Central memory CD4-positive, alpha-beta T cell (primary cell): ENCODE data around the gene TRIM29.

ENCODE experiments used
- DNase-seq: peaks from one replicate; pipeline ENCODE4 v3.0.0; 2022

The TRIM29 gene

GRCh38 chr11:120096369-120097191 is 41.3 kb downstream of the TRIM29 start:
- DNase-seq = no peak

- DNase-seq = no peak
Measured at GRCh38 chr11:120095516-120095915, 42.4 kb downstream of the TRIM29 start.

GRCh38 chr11:120091701-120092100 is 46.2 kb downstream of the TRIM29 start:
- DNase-seq = no peak

- DNase-seq = no peak
Measured at GRCh38 chr11:120091121-120091520, 46.8 kb downstream of the TRIM29 start.

GRCh38 chr11:120090411-120090810 is 47.5 kb downstream of the TRIM29 start:
- DNase-seq = no peak

- no peak for DNase-seq
Measured at GRCh38 chr11:120089036-120090001, 48.6 kb downstream of the TRIM29 start.

GRCh38 chr11:120088056-120088455 is 49.9 kb downstream of the TRIM29 start:
- no peak for DNase-seq

GRCh38 chr11:120086651-120087050 is 51.3 kb downstream of the TRIM29 start:
- no peak for DNase-seq

- DNase-seq = no peak
Measured at GRCh38 chr11:120079750-120080610, 57.9 kb downstream of the TRIM29 start.

- DNase-seq = no peak
Measured at GRCh38 chr11:120078397-120078796, 59.5 kb downstream of the TRIM29 start.

GRCh38 chr11:120074076-120074475 is 63.8 kb downstream of the TRIM29 start:
- no peak for DNase-seq

- no peak for DNase-seq
Measured at GRCh38 chr11:120073196-120073595, 64.7 kb downstream of the TRIM29 start.

- no peak for DNase-seq
Measured at GRCh38 chr11:120068114-120068573, 69.8 kb downstream of the TRIM29 start.

- DNase-seq = no peak
Measured at GRCh38 chr11:120067438-120068113, 70.3 kb downstream of the TRIM29 start.

GRCh38 chr11:120066738-120067437 is 71.0 kb downstream of the TRIM29 start:
- no peak for DNase-seq

GRCh38 chr11:120065876-120066275 is 72.0 kb downstream of the TRIM29 start:
- no peak for DNase-seq

- DNase-seq = no peak
Measured at GRCh38 chr11:120065176-120065575, 72.7 kb downstream of the TRIM29 start.

GRCh38 chr11:120064341-120064740 is 73.6 kb downstream of the TRIM29 start:
- no peak for DNase-seq

GRCh38 chr11:120063686-120064340 is 74.1 kb downstream of the TRIM29 start:
- DNase-seq = no peak

GRCh38 chr11:120062561-120062930 is 75.4 kb downstream of the TRIM29 start:
- DNase-seq = no peak
